ENCODE data around the gene WSCD1.

Gene WSCD1

DNA sequence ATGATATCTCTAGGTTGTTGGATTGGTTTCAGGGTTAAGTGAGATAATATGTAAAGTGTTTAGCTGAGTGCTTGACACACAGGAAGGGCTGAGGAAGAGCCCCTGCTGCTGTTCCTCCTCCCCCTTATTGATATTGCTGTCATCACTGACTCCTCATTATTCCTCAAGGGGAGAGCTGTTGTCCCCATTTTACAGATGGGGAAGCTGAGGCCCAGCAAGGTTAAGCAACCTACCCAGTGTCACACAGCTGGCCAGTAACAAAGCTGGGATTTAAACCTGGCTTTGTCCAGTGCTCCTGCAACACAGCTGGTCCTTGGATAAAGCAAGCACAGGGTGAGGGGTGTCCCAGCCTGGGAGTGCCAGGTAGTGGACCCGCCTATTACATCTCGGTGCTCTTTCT, 9.8 kb downstream of the WSCD1 start:
- TF ChIP-seq, protein P1, sequence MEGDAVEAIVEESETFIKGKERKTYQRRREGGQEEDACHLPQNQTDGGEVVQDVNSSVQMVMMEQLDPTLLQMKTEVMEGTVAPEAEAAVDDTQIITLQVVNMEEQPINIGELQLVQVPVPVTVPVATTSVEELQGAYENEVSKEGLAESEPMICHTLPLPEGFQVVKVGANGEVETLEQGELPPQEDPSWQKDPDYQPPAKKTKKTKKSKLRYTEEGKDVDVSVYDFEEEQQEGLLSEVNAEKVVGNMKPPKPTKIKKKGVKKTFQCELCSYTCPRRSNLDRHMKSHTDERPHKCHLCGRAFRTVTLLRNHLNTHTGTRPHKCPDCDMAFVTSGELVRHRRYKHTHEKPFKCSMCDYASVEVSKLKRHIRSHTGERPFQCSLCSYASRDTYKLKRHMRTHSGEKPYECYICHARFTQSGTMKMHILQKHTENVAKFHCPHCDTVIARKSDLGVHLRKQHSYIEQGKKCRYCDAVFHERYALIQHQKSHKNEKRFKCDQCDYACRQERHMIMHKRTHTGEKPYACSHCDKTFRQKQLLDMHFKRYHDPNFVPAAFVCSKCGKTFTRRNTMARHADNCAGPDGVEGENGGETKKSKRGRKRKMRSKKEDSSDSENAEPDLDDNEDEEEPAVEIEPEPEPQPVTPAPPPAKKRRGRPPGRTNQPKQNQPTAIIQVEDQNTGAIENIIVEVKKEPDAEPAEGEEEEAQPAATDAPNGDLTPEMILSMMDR (IDR thresholded peaks at IDR 0.05; ENCODE audit: low read length) = no peak
- TF ChIP-seq EZH2 (IDR thresholded peaks at IDR 0.05; ENCODE audit: borderline replicate concordance, low read length) = no peak
- Histone ChIP-seq H3K4me2 (ENCODE audit: low read length) (no peak overlapping the region), H3K36me3 (ENCODE audit: insufficient read depth, low read length) (no peaks in the 10 kb centered on the region)

DNA sequence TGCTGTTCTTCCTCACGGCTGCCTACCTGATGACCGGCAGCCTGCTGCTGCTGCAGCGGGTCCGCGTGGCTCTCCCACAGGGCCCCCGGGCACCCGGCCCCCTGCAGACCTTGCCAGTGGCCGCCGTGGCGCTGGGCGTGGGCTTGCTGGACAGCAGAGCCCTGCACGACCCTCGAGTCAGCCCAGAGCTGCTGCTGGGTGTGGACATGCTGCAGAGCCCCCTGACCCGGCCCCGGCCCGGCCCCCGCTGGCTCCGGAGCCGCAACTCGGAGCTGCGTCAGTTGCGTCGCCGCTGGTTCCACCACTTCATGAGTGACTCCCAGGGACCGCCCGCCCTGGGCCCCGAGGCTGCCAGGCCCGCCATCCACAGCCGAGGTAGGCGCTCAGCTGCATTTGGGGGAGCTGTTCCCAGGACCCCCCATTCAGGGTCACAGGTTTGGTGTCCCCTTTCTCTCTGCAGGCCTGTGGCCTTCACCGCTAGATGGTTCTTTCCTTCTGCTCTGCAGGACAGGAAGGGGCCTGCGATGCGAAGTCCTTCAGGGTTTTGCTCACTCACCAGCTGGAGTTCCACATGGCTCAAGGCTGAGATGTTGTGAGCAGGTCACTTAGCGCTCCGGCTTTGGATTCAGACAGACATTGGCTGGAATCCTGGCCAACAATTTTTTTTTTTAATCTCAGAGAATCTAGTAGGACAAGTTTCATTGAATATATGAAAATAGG, 10.7 kb downstream of the WSCD1 start:
- no peak overlapping the region for H2AFZ ChIP-seq (ENCODE audit: low read length)
- no peak overlapping the region for H3K27ac ChIP-seq (ENCODE audit: low read depth, low read length, poor library complexity, severe bottlenecking)
- H4K20me1 ChIP-seq (ENCODE audit: insufficient read depth, low read length) = no peaks in the 10 kb centered on the region
- 0 out of 2 replicates have a peak, but pooled peaks cover 3% of the 10 kb centered on the region for H3K27me3 ChIP-seq (ENCODE audit: insufficient read depth, low read length)
- no peak overlapping the region for H3K4me3 ChIP-seq (ENCODE audit: low read depth, low read length, poor library complexity, severe bottlenecking)
- no peaks in the 10 kb centered on the region for H3K36me3 ChIP-seq (ENCODE audit: insufficient read depth, low read length)
- TF ChIP-seq, protein P1 (IDR thresholded peaks at IDR 0.05; ENCODE audit: low read length) = no peak
- TF ChIP-seq EZH2 (IDR thresholded peaks at IDR 0.05; ENCODE audit: borderline replicate concordance, low read length) = no peak
- H3K79me2 ChIP-seq (ENCODE audit: insufficient read depth, low read length) = no peaks in the 10 kb centered on the region
- no peak overlapping the region for H3K9ac ChIP-seq (ENCODE audit: low read length)
- no peaks in the 10 kb centered on the region for H3K9me3 ChIP-seq (ENCODE audit: low read length)
- no peaks in the 10 kb centered on the region for H3K9me2 ChIP-seq (ENCODE audit: low read depth, low read length)
- H3K4me1 ChIP-seq (ENCODE audit: insufficient read depth, low read length, severe bottlenecking) = no peaks in the 10 kb centered on the region
- H3F3A ChIP-seq (ENCODE audit: insufficient read depth, low read length) = no peaks in the 10 kb centered on the region
- H3K4me2 ChIP-seq (ENCODE audit: low read length) = no peak overlapping the region

More for the DNA sequence above, 9.8 kb downstream of the WSCD1 start:
- H3K9me2 ChIP-seq (ENCODE audit: low read depth, low read length) = no peaks in the 10 kb centered on the region
- no peak overlapping the region for H2AFZ ChIP-seq (ENCODE audit: low read length)
- H3K9me3 ChIP-seq (ENCODE audit: low read length) = no peaks in the 10 kb centered on the region
- no peaks in the 10 kb centered on the region for H3K4me1 ChIP-seq (ENCODE audit: insufficient read depth, low read length, severe bottlenecking)
- H4K20me1 ChIP-seq (ENCODE audit: insufficient read depth, low read length) = no peaks in the 10 kb centered on the region
- H3K27me3 ChIP-seq (ENCODE audit: insufficient read depth, low read length) = 0 out of 2 replicates have a peak, but pooled peaks cover 3% of the 10 kb centered on the region
- no peaks in the 10 kb centered on the region for H3F3A ChIP-seq (ENCODE audit: insufficient read depth, low read length)
- H3K79me2 ChIP-seq (ENCODE audit: insufficient read depth, low read length) = no peaks in the 10 kb centered on the region
- no peak overlapping the region for H3K9ac ChIP-seq (ENCODE audit: low read length)
- H3K27ac ChIP-seq (ENCODE audit: low read depth, low read length, poor library complexity, severe bottlenecking) = no peak overlapping the region
- no peak overlapping the region for H3K4me3 ChIP-seq (ENCODE audit: low read depth, low read length, poor library complexity, severe bottlenecking)

DNA sequence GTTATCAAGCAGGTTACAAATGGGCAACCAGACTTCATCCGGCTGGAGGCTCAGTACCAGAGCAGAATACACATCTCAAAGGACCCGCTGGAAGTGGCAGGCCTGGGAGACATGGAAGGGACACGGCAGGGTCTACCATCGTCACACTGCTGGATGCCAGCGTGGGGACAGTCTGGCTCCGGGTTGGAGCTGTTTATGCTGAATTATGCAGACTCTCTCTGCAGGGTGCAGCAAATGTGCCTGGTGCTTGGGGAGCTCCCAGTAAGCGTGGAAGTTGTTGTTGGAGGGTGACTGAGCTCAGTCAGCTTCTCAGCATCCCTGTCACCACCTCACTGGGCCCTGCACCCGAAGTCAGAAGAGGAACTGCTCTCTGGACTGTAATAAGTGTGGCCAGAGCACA, 12.2 kb downstream of the WSCD1 start:
- Histone ChIP-seq H3K36me3 (ENCODE audit: insufficient read depth, low read length) (no peaks in the 10 kb centered on the region), H3K4me2 (ENCODE audit: low read length) (no peak overlapping the region), H3F3A (ENCODE audit: insufficient read depth, low read length) (no peaks in the 10 kb centered on the region), H3K9me3 (ENCODE audit: low read length) (no peaks in the 10 kb centered on the region), H3K79me2 (ENCODE audit: insufficient read depth, low read length) (no peaks in the 10 kb centered on the region), H4K20me1 (ENCODE audit: insufficient read depth, low read length) (no peaks in the 10 kb centered on the region), H3K9ac (ENCODE audit: low read length) (no peak overlapping the region), H3K27me3 (ENCODE audit: insufficient read depth, low read length) (0 out of 2 replicates have a peak, but pooled peaks cover 3% of the 10 kb centered on the region), H3K9me2 (ENCODE audit: low read depth, low read length) (no peaks in the 10 kb centered on the region), H2AFZ (ENCODE audit: low read length) (no peak overlapping the region), H3K4me3 (ENCODE audit: low read depth, low read length, poor library complexity, severe bottlenecking) (no peak overlapping the region), H3K4me1 (ENCODE audit: insufficient read depth, low read length, severe bottlenecking) (no peaks in the 10 kb centered on the region), H3K27ac (ENCODE audit: low read depth, low read length, poor library complexity, severe bottlenecking) (no peak overlapping the region)
- TF ChIP-seq EZH2 (IDR thresholded peaks at IDR 0.05; ENCODE audit: borderline replicate concordance, low read length) = no peak
- TF ChIP-seq, protein P1 (IDR thresholded peaks at IDR 0.05; ENCODE audit: low read length) = no peak

Measured in OCI-LY1 (cell line).